HEK293T (cell line): ENCODE data around the gene TRANK1.

Experiments
- CTCF ChIA-PET: fragments of 350-600 bp; formaldehyde crosslinking; extraction: SDS; loops from one replicate; lab custom pipeline; 2021; ENCODE audit warnings: antibody characterized with exemption, inconsistent platforms; lab: Yijun Ruan, JAX
- POLR2A ChIA-PET: fragments of 350-600 bp; formaldehyde crosslinking; extraction: SDS; loops from one replicate; lab custom pipeline; 2020; ENCODE audit warnings: antibody characterized with exemption, inconsistent platforms; lab: Yijun Ruan, JAX
- DNase-seq: peaks from one replicate; pipeline ENCODE4 v3.0.0; 2012; ENCODE audit warnings: mixed read lengths; ENCODE audit errors: extremely low spot score
- ARNT ChIP-seq: fragments of 450-650 bp; IDR thresholded peaks from 2 replicates; pipeline ENCODE4 v1.6.1; 2017; ENCODE audit warnings: mild to moderate bottlenecking
- BHLHE40 ChIP-seq: fragments of 450-650 bp; IDR thresholded peaks from 2 replicates; pipeline ENCODE4 v1.6.1; 2016; ENCODE audit warnings: mild to moderate bottlenecking, moderate library complexity, borderline replicate concordance
- CTBP1 ChIP-seq: fragments of 450-650 bp; IDR thresholded peaks from 2 replicates; pipeline ENCODE4 v1.6.1; 2016; ENCODE audit warnings: borderline replicate concordance
- ELF4 ChIP-seq: fragments of 450-650 bp; IDR thresholded peaks from 2 replicates; pipeline ENCODE4 v1.6.1; 2017; ENCODE audit warnings: antibody characterized with exemption
- FOXA1 ChIP-seq: fragments of 450-650 bp; IDR thresholded peaks from 2 replicates; pipeline ENCODE4 v1.6.1; 2016; ENCODE audit warnings: mild to moderate bottlenecking
- FOXK2 ChIP-seq: fragments of 450-650 bp; IDR thresholded peaks from 2 replicates; pipeline ENCODE4 v1.6.1; 2016; ENCODE audit warnings: mild to moderate bottlenecking
- FOXM1 ChIP-seq: fragments of 450-650 bp; IDR thresholded peaks from 2 replicates; pipeline ENCODE4 v1.6.1; 2017; ENCODE audit warnings: mild to moderate bottlenecking, borderline replicate concordance
- HDGF ChIP-seq: fragments of 450-650 bp; IDR thresholded peaks from 2 replicates; pipeline ENCODE4 v1.6.1; 2017; ENCODE audit warnings: antibody characterized with exemption, borderline replicate concordance
- L3MBTL2 ChIP-seq: fragments of 450-650 bp; conservative IDR thresholded peaks from 2 replicates; pipeline ENCODE4 v1.6.1; 2016; ENCODE audit warnings: mild to moderate bottlenecking
- LEF1 ChIP-seq: fragments of 450-650 bp; IDR thresholded peaks from 2 replicates; pipeline ENCODE4 v1.6.1; 2017; ENCODE audit warnings: mild to moderate bottlenecking, borderline replicate concordance
- NFRKB ChIP-seq: fragments of 450-650 bp; IDR thresholded peaks from 2 replicates; pipeline ENCODE4 v1.6.1; 2016; ENCODE audit warnings: mild to moderate bottlenecking, moderate library complexity
- SP1 ChIP-seq: fragments of 450-650 bp; IDR thresholded peaks from 2 replicates; pipeline ENCODE4 v1.6.1; 2017
- SUZ12 ChIP-seq: fragments of 450-650 bp; IDR thresholded peaks from 2 replicates; pipeline ENCODE4 v1.6.1; 2016; ENCODE audit warnings: mild to moderate bottlenecking
- TARDBP ChIP-seq: fragments of 450-650 bp; IDR thresholded peaks from 2 replicates; pipeline ENCODE4 v1.6.1; 2016
- ZNF384 ChIP-seq: fragments of 450-650 bp; IDR thresholded peaks from 2 replicates; pipeline ENCODE4 v1.6.1; 2016
- TF ChIP-seq, protein P1 (sequence below): fragments of 450-650 bp; IDR thresholded peaks from 2 replicates; pipeline ENCODE4 v1.6.1; 2016

TRANK1 gene

DNA sequence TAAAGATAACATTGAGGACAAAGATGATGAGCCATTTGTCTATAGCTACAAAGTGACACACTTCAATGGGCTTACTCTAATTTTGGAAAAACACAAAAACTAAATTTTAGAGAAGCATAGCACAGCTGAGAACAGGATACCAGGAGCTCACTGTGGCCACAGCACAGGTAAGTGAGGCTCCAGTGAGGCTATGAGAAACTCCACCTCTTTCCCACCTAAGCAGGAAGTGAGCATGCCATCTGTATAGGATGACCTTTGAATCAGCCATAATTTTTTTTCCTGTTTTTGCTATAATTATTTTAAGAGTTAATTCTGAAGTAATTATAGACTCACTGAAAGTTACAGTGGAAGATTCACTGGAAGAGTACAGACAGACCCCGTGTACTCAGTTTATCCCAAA lies 98.4 kb downstream of the TRANK1 start:
- ChIA-PET POLR2A (no interaction called here), CTCF (no interaction called here)
- no peak for DNase-seq
- TF ChIP-seq TARDBP, result no peak
- TF ChIP-seq SUZ12, result no peak
- no peak for TF ChIP-seq FOXA1
- TF ChIP-seq FOXM1, result no peak
- TF ChIP-seq, protein P1, sequence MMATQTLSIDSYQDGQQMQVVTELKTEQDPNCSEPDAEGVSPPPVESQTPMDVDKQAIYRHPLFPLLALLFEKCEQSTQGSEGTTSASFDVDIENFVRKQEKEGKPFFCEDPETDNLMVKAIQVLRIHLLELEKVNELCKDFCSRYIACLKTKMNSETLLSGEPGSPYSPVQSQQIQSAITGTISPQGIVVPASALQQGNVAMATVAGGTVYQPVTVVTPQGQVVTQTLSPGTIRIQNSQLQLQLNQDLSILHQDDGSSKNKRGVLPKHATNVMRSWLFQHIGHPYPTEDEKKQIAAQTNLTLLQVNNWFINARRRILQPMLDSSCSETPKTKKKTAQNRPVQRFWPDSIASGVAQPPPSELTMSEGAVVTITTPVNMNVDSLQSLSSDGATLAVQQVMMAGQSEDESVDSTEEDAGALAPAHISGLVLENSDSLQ, result no peak
- TF ChIP-seq SP1, result no peak
- no peak for TF ChIP-seq HDGF
- TF ChIP-seq ARNT, result no peak
- TF ChIP-seq FOXK2, result no peak
- no peak for TF ChIP-seq NFRKB
- no peak for TF ChIP-seq L3MBTL2
- no peak for TF ChIP-seq ELF4
- TF ChIP-seq CTBP1, result no peak
- TF ChIP-seq BHLHE40, result no peak
- TF ChIP-seq ZNF384, result no peak
- no peak for TF ChIP-seq LEF1

DNA sequence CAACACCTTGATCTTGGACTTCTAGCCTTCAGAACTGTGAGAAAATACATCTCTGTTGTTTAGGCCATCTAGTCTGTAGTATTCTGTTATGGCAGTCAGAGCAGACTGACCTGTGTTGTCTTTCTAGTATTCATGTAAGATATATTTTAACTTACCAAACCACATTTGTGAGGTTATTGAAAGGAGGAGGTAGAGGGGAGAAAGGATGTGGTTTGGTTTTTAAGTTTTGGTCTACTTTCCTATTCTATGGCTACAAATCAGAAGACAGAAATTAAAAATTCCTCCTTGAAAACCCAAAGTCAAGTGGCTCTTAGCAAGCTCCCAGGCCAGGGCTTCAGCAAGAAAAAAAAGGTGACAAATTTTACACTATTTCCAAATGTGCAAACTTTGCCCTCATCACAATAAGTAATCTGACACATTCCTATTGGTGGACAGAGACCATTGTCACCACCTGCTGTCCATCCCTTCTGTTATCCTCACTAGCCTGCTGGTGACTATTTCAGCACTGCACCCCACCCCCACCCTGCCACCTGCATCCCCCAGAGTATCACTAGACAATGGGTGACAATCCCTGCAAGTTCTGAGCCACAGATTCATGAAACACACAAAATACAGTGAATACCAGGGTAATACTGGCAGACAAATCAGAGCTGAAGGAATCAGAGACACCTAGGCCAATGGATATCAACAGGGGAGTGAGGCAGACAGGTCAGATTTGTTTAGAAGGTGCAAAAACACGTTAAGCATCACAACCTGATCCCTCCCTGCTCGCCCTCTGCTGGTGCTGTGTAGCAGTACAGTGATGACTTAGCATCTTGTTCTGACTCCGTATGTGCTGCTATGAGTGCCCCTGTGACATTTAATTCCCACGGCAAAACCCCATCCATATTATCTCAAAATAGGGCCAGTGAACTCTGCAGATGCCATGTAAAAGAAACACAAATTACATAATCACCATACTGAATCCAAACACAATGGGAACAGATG lies 101.5 kb downstream of the TRANK1 start:
- ChIA-PET POLR2A (no interaction called here), CTCF (no interaction called here)
- peak; percentile 39 for DNase-seq
- TF ChIP-seq HDGF, result no peak
- TF ChIP-seq FOXA1, result no peak
- TF ChIP-seq ARNT, result no peak
- no peak for TF ChIP-seq NFRKB
- no peak for TF ChIP-seq SUZ12
- TF ChIP-seq ELF4, result no peak
- no peak for TF ChIP-seq BHLHE40
- TF ChIP-seq FOXM1, result no peak
- TF ChIP-seq ZNF384, result no peak
- TF ChIP-seq CTBP1, result no peak
- no peak for TF ChIP-seq LEF1
- TF ChIP-seq L3MBTL2, result no peak
- no peak for TF ChIP-seq FOXK2
- TF ChIP-seq, protein P1, result no peak
- no peak for TF ChIP-seq TARDBP
- TF ChIP-seq SP1, result no peak

DNA sequence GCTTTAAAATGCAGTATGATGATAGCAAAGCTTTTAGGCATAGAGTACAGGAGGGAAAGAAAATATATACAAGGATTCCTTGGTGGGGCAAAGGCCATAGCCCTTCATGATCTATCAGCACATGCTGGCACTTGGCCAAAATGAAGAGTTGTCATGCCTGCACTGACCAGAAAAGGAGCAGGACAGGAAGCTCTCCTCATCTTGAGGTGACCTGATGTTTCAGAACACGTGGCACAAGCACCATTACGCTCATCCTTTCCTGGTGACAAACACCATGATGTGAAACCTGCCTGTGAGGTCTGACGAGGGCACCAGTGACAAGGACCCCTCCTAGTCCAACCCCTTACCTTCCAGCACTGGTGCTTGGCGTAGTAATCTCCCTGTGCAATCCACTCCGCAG lies 102.6 kb downstream of the TRANK1 start:
- no peak for TF ChIP-seq FOXA1
- TF ChIP-seq HDGF, result no peak
- no peak for DNase-seq
- ChIA-PET POLR2A (no interaction called here), CTCF (no interaction called here)

DNA sequence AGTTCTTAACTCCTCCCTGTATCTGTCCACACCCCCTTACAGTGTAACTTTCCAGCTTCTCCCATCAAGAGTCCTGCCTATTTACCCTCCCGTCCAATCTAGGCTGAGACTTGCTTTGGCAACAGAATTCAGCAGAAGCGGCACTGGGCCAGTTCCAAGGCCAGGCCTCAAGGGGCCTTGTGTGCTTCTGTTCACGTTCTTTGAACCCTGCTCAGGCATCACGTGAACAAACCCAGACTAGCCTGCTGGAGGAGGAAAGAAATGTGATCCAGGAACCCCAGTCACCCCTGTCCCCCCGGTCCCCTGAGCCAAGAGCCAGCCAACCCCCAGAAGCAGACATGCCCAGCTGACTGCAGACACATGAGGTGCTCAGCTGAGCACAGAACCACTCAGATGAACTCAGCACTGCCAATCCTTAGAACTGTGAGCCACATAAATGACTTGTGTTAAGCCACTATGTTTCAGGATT lies 104.4 kb downstream of the TRANK1 start:
- TF ChIP-seq LEF1 (no peak), L3MBTL2 (no peak), FOXM1 (no peak), SUZ12 (no peak), FOXK2 (no peak), ELF4 (no peak), NFRKB (no peak), CTBP1 (no peak), BHLHE40 (no peak), SP1 (no peak), TARDBP (no peak), FOXA1 (no peak), ZNF384 (no peak), ARNT (no peak), HDGF (no peak)
- TF ChIP-seq, protein P1, result no peak
- ChIA-PET CTCF (no interaction called here), POLR2A (no interaction called here)
- DNase-seq, result no peak

DNA sequence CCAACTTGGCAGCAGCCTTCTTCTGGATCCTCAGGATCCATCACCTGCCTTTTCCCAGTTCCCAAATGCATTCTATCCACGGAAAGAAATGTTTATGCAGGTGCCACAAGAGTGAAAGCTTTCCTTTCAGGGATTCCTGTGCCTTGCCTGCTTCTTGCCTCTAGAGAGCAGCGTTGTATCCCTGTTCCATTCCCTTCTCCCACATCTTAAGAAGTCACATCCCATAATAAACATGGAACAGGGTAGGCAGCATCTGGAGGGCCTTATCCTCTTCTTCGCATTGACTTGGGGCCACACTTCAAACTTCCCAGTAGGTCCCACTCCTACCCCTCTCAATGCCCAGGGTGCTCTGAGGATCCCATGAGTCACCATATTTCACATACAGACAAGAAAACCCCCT lies 107.8 kb downstream of the TRANK1 start:
- no peak for TF ChIP-seq FOXA1
- TF ChIP-seq NFRKB, result no peak
- TF ChIP-seq SP1, result no peak
- no peak for TF ChIP-seq LEF1
- no peak for TF ChIP-seq HDGF
- no peak for TF ChIP-seq TARDBP
- TF ChIP-seq L3MBTL2, result no peak
- TF ChIP-seq, protein P1, result no peak
- no peak for TF ChIP-seq SUZ12
- TF ChIP-seq ZNF384, result no peak
- TF ChIP-seq FOXM1, result no peak
- TF ChIP-seq CTBP1, result no peak
- no peak for TF ChIP-seq ELF4
- no peak for DNase-seq
- ChIA-PET POLR2A (no interaction called here), CTCF (no interaction called here)
